HepG2 (cell line): Measurements from ENCODE around the gene CORO1C. TPM values are rescaled to one million over a fixed set of nuclear protein-coding genes. Genes with fewer than 3 reads are reported as not detected.

ENCODE experiments used
- ATF7 ChIP-seq, 2 experiments: fragments of 450-650 bp in 1 of 2; sonication (generic) in 1 of 2; formaldehyde crosslinking in 1 of 2; IDR thresholded peaks; 2 replicates each; pipeline versions ENCODE4 v1.4.0 to v1.6.1; 2016 to 2020; ENCODE audit warnings: antibody characterized with exemption in 1 of 2, mild to moderate bottlenecking in 1 of 2, missing genetic modification reagents in 1 of 2
- CENPT ChIP-seq: sonication (generic); formaldehyde crosslinking; IDR thresholded peaks from 2 replicates; pipeline ENCODE4 v1.8.0; 2022; ENCODE audit warnings: low read depth, mild to moderate bottlenecking, moderate library complexity, missing genetic modification reagents
- DMAP1 ChIP-seq: IDR thresholded peaks from 2 replicates; pipeline ENCODE4 v1.6.1; 2016
- FOXC1 ChIP-seq: sonication (generic); formaldehyde crosslinking; IDR thresholded peaks from 2 replicates; pipeline ENCODE4 v1.8.0; 2022; ENCODE audit warnings: mild to moderate bottlenecking, missing genetic modification reagents, borderline replicate concordance
- GLI4 ChIP-seq: sonication (generic); formaldehyde crosslinking; IDR thresholded peaks from 2 replicates; pipeline ENCODE4 v1.5.1; 2020; ENCODE audit warnings: missing genetic modification reagents, mild to moderate bottlenecking, moderate library complexity, borderline replicate concordance
- MAZ ChIP-seq, 2 experiments: sonication (generic) in 1 of 2; formaldehyde crosslinking in 1 of 2; IDR thresholded peaks; 2 replicates each; pipeline versions ENCODE4 v1.5.0 to v1.6.1; 2012 to 2020; ENCODE audit warnings: low read depth in 2 of 2, mild to moderate bottlenecking in 2 of 2, borderline replicate concordance in 1 of 2, improper control_type of control experiment in 1 of 2, low read length in 1 of 2, missing genetic modification reagents in 1 of 2, moderate library complexity in 1 of 2
- NONO ChIP-seq, 2 experiments: fragments of 450-650 bp in 1 of 2; sonication (generic) in 1 of 2; formaldehyde crosslinking in 1 of 2; IDR thresholded peaks in 1 of 2; conservative IDR thresholded peaks in 1 of 2; 2 replicates each; pipeline versions ENCODE4 v1.6.1 to v1.8.0; 2017 to 2022; ENCODE audit warnings: mild to moderate bottlenecking in 1 of 2, missing genetic modification reagents in 1 of 2, moderate library complexity in 1 of 2
- PHF21A ChIP-seq: sonication (generic); formaldehyde crosslinking; IDR thresholded peaks from 2 replicates; pipeline ENCODE4 v1.5.0; 2020; ENCODE audit warnings: mild to moderate bottlenecking, missing genetic modification reagents
- PHF5A ChIP-seq: IDR thresholded peaks from one replicate; pipeline ENCODE4 v1.6.1; 2018; ENCODE audit warnings: low read depth, missing genetic modification reagents; ENCODE audit not compliant: unreplicated experiment
- SP2 ChIP-seq: sonication (generic); formaldehyde crosslinking; IDR thresholded peaks from 2 replicates; pipeline ENCODE4 v1.5.1; 2020; ENCODE audit warnings: mild to moderate bottlenecking, missing genetic modification reagents
- TBX2 ChIP-seq: sonication (generic); formaldehyde crosslinking; IDR thresholded peaks from 2 replicates; pipeline ENCODE4 v1.5.0; 2020; ENCODE audit warnings: missing genetic modification reagents, mild to moderate bottlenecking, borderline replicate concordance
- ZNF776 ChIP-seq: sonication (generic); formaldehyde crosslinking; IDR thresholded peaks from 2 replicates; pipeline ENCODE4 v1.4.0; 2020; ENCODE audit warnings: mild to moderate bottlenecking, missing genetic modification reagents
- polyA plus RNA-seq, 8 experiments: library from polyadenylated mRNA; depleted of rRNA in 3 of 8; stranded (reverse) in 7 of 8; unstranded in 1 of 8; fragments of >200 nt; fragmentation: Illumina TruSeq in 4 of 8; extraction: Trizol in 4 of 8; gene quantifications; 2 replicates each; pipeline versions ENCODE4 v1.2.1 to v1.2.3, GENCODE V29; 2011 to 2016; ENCODE audit warnings: low read depth in 4 of 8, missing spikeins in 1 of 8, mixed read lengths in 1 of 8; ENCODE audit not compliant: insufficient read depth in 1 of 8
- total RNA-seq, 5 experiments: library from RNA; depleted of rRNA; stranded (reverse); fragments of >200 nt; fragmentation: Illumina TruSeq; extraction: Trizol; gene quantifications; 2 replicates each; pipeline ENCODE4 v1.2.3, GENCODE V29; 2016; ENCODE audit warnings: low read depth in 1 of 5
- TF ChIP-seq, protein P1 (sequence below): sonication (generic); formaldehyde crosslinking; IDR thresholded peaks from 2 replicates; pipeline ENCODE4 v1.4.0; 2020; ENCODE audit warnings: mild to moderate bottlenecking, missing genetic modification reagents
- TF ChIP-seq, protein P2 (sequence below): sonication (generic); formaldehyde crosslinking; IDR thresholded peaks from 2 replicates; pipeline ENCODE4 v1.4.0; 2020; ENCODE audit warnings: missing genetic modification reagents
- TF ChIP-seq, protein P3 (sequence below): sonication (generic); formaldehyde crosslinking; IDR thresholded peaks from 2 replicates; pipeline ENCODE4 v1.4.0; 2020; ENCODE audit warnings: missing genetic modification reagents
- TF ChIP-seq, protein P4 (sequence below): sonication (generic); formaldehyde crosslinking; IDR thresholded peaks from 2 replicates; pipeline ENCODE4 v1.4.0; 2020; ENCODE audit warnings: missing genetic modification reagents, borderline replicate concordance

CORO1C gene
- total and polyA plus RNA-seq, 2 of the 13 experiments (the other 11 are each of a cell fraction or from before 2014, with no cell fraction given), result 73.7 to 131 TPM

DNA sequence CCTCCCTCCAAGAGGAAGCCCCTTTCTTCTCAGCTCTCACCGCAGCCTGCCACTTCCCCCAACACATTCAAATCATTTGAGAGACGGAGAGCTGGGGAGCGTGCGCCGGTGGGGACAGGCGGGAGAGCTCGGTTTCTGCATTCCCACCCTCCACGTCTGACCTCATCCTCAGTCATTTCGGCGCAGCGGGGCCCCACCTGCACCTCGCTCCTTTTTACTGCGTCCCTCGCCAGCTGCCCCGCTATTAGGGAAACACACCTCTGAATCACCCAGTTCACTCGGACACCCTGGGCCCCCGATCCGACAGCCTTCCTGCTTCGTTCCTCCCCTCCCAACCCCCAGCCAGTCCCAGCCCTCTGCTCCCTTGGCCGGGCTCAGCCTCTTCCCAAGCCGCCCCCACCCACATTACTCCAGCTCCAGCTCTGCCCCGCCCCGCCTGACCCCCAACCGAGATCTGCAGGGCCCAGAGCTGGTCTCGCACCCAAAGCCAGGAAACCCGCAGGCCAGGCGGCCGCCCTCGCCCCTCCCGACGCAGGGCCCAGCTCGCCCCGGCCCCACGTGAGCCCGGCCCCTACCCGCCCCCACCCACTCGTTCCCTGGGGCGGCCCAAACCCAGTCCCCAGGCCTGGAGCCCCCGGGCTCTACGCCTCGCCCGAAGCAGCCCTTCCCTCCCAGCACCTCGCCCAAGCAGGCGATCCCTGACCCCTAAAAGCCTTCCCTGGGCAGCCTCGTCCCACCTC, 783 bp downstream of the CORO1C start (continued):
- TF ChIP-seq, protein P1, sequence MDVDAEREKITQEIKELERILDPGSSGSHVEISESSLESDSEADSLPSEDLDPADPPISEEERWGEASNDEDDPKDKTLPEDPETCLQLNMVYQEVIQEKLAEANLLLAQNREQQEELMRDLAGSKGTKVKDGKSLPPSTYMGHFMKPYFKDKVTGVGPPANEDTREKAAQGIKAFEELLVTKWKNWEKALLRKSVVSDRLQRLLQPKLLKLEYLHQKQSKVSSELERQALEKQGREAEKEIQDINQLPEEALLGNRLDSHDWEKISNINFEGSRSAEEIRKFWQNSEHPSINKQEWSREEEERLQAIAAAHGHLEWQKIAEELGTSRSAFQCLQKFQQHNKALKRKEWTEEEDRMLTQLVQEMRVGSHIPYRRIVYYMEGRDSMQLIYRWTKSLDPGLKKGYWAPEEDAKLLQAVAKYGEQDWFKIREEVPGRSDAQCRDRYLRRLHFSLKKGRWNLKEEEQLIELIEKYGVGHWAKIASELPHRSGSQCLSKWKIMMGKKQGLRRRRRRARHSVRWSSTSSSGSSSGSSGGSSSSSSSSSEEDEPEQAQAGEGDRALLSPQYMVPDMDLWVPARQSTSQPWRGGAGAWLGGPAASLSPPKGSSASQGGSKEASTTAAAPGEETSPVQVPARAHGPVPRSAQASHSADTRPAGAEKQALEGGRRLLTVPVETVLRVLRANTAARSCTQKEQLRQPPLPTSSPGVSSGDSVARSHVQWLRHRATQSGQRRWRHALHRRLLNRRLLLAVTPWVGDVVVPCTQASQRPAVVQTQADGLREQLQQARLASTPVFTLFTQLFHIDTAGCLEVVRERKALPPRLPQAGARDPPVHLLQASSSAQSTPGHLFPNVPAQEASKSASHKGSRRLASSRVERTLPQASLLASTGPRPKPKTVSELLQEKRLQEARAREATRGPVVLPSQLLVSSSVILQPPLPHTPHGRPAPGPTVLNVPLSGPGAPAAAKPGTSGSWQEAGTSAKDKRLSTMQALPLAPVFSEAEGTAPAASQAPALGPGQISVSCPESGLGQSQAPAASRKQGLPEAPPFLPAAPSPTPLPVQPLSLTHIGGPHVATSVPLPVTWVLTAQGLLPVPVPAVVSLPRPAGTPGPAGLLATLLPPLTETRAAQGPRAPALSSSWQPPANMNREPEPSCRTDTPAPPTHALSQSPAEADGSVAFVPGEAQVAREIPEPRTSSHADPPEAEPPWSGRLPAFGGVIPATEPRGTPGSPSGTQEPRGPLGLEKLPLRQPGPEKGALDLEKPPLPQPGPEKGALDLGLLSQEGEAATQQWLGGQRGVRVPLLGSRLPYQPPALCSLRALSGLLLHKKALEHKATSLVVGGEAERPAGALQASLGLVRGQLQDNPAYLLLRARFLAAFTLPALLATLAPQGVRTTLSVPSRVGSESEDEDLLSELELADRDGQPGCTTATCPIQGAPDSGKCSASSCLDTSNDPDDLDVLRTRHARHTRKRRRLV (CRISPR knock-in tag), result no peak
- TF ChIP-seq ZNF776, result 0 out of 2 replicates have a peak, but pooled peaks have one; percentile 64
- TF ChIP-seq SP2 (CRISPR knock-in tag), result no peak
- TF ChIP-seq, protein P2, sequence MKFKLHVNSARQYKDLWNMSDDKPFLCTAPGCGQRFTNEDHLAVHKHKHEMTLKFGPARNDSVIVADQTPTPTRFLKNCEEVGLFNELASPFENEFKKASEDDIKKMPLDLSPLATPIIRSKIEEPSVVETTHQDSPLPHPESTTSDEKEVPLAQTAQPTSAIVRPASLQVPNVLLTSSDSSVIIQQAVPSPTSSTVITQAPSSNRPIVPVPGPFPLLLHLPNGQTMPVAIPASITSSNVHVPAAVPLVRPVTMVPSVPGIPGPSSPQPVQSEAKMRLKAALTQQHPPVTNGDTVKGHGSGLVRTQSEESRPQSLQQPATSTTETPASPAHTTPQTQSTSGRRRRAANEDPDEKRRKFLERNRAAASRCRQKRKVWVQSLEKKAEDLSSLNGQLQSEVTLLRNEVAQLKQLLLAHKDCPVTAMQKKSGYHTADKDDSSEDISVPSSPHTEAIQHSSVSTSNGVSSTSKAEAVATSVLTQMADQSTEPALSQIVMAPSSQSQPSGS (CRISPR knock-in tag), result 0 out of 2 replicates have a peak, but pooled peaks have one; percentile 23
- TF ChIP-seq NONO (IDR thresholded peaks at IDR 0.05), result no peak
- TF ChIP-seq NONO (CRISPR knock-in tag; conservative IDR thresholded peaks at IDR 0.05), result no peak
- peak; percentile 21; the same call in 1 of the 2 replicates for TF ChIP-seq TBX2
- TF ChIP-seq PHF5A, result no peak
- TF ChIP-seq MAZ (IDR thresholded peaks at IDR 0.05; ENCODE audit: borderline replicate concordance, low read depth, low read length), result no peak
- TF ChIP-seq MAZ (CRISPR knock-in tag; IDR thresholded peaks at IDR 0.05; ENCODE audit: low read depth), result no peak
- 0 out of 2 replicates have a peak, but pooled peaks have one; percentile 30 for TF ChIP-seq FOXC1
- peak; percentile 10; the same call in 1 of the 2 replicates for TF ChIP-seq DMAP1 (CRISPR knock-in tag)
- TF ChIP-seq, protein P3, sequence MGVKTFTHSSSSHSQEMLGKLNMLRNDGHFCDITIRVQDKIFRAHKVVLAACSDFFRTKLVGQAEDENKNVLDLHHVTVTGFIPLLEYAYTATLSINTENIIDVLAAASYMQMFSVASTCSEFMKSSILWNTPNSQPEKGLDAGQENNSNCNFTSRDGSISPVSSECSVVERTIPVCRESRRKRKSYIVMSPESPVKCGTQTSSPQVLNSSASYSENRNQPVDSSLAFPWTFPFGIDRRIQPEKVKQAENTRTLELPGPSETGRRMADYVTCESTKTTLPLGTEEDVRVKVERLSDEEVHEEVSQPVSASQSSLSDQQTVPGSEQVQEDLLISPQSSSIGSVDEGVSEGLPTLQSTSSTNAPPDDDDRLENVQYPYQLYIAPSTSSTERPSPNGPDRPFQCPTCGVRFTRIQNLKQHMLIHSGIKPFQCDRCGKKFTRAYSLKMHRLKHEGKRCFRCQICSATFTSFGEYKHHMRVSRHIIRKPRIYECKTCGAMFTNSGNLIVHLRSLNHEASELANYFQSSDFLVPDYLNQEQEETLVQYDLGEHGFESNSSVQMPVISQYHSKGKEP (CRISPR knock-in tag), result no peak
- TF ChIP-seq CENPT, result 0 out of 2 replicates have a peak, but pooled peaks have one; percentile 23
- TF ChIP-seq, protein P4, sequence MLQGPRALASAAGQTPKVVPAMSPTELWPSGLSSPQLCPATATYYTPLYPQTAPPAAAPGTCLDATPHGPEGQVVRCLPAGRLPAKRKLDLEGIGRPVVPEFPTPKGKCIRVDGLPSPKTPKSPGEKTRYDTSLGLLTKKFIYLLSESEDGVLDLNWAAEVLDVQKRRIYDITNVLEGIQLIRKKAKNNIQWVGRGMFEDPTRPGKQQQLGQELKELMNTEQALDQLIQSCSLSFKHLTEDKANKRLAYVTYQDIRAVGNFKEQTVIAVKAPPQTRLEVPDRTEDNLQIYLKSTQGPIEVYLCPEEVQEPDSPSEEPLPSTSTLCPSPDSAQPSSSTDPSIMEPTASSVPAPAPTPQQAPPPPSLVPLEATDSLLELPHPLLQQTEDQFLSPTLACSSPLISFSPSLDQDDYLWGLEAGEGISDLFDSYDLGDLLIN (CRISPR knock-in tag), result no peak
- TF ChIP-seq PHF21A (CRISPR knock-in tag), result 0 out of 2 replicates have a peak, but pooled peaks have one; percentile 34
- no peak for TF ChIP-seq GLI4 (CRISPR knock-in tag)
- 0 out of 2 replicates have a peak, but pooled peaks have one; percentile 22 for TF ChIP-seq ATF7 (IDR thresholded peaks at IDR 0.05)
- TF ChIP-seq ATF7 (CRISPR knock-in tag; IDR thresholded peaks at IDR 0.05), result no peak
